ENCODE measurements around the gene DIP2B. TPM values are rescaled to one million over a fixed set of nuclear protein-coding genes. Genes with fewer than 3 reads are reported as not detected.

Gene DIP2B
- total RNA-seq, 2 experiments from 2014 or later: 17.0 to 24.1 TPM

GRCh38 chr12:50763639-50764285 is 259.0 kb downstream of the DIP2B start, which contains the start of gene ATF1:
TSS of gene ATF1 (plus strand) at chr12:50764101. CDS start at chr12:50780146, 16,045 bp downstream.
- Histone ChIP-seq H2AFZ (ENCODE audit: low read length) (peak within 1 kb of the TSS; percentile 58; the same call in 1 of the 2 replicates), H3K4me1 (ENCODE audit: insufficient read depth, low read length, poor library complexity, severe bottlenecking) (peaks cover 32% of the 10 kb centered on the region), H3K36me3 (ENCODE audit: insufficient read depth, low read length) (peaks cover 21% of the 10 kb centered on the region), H3K4me2 (ENCODE audit: low read length) (peak within 1 kb of the TSS; percentile 79), H3K27ac (ENCODE audit: low read depth, low read length, poor library complexity, severe bottlenecking) (peak within 1 kb of the TSS; percentile 84), H3K9me3 (ENCODE audit: low read length) (peaks cover 8% of the 10 kb centered on the region; the same call in 1 of the 2 replicates), H3K9me2 (ENCODE audit: insufficient read depth, low read length) (no peaks in the 10 kb centered on the region), H3K79me2 (ENCODE audit: insufficient read depth, low read depth, low read length) (peaks cover 57% of the 10 kb centered on the region), H4K20me1 (ENCODE audit: insufficient read depth, low read length) (no peaks in the 10 kb centered on the region), H3K4me3 (ENCODE audit: low read depth, low read length, poor library complexity, severe bottlenecking) (peak within 1 kb of the TSS; percentile 82)
- CTCF ChIA-PET (ENCODE audit: unreplicated experiment): interaction anchor here (0.5 kb wide), 1 partner anchor 1360 kb away, joined by 3 read pairs; no protein-coding TSS in a partner anchor
- TF ChIP-seq CTCF (conservative IDR thresholded peaks at IDR 0.05; ENCODE audit: low read length) (no peak), EZH2phosphoT487 (IDR thresholded peaks at IDR 0.05; ENCODE audit: borderline replicate concordance, low read depth, low read length) (no peak)
- POLR2A ChIA-PET: interaction anchor here (0.6 to 1.7 kb wide), 9 partner anchors 9 to 679 kb away, joined by 3 to 6 read pairs (median 3); partner anchors contain the start of gene SMARCD1
- peak; percentile 94 for DNase-seq (ENCODE audit: low spot score)
- intact Hi-C loops (cut with micrococcal nuclease; ENCODE audit: unreplicated experiment): loop anchor here (2.0 to 10.0 kb wide), 5 partner anchors 161 to 581 kb away; partner anchors contain the start of genes CELA1, DAZAP2 and SLC11A2
- no TSS peak for BruUV-seq (replicated peaks)

- TF ChIP-seq EZH2phosphoT487 (IDR thresholded peaks at IDR 0.05; ENCODE audit: borderline replicate concordance, low read depth, low read length) (no peak), CTCF (conservative IDR thresholded peaks at IDR 0.05; ENCODE audit: low read length) (no peak)
- Histone ChIP-seq H3K79me2 (ENCODE audit: insufficient read depth, low read depth, low read length) (peaks cover 64% of the 10 kb centered on the region), H4K20me1 (ENCODE audit: insufficient read depth, low read length) (no peaks in the 10 kb centered on the region), H2AFZ (ENCODE audit: low read length) (peak overlapping the region; percentile 58; the same call in 1 of the 2 replicates), H3K36me3 (ENCODE audit: insufficient read depth, low read length) (peaks cover 27% of the 10 kb centered on the region), H3K9me2 (ENCODE audit: insufficient read depth, low read length) (no peaks in the 10 kb centered on the region), H3K27ac (ENCODE audit: low read depth, low read length, poor library complexity, severe bottlenecking) (peak overlapping the region; percentile 84), H3K4me3 (ENCODE audit: low read depth, low read length, poor library complexity, severe bottlenecking) (peak overlapping the region; percentile 82), H3K4me1 (ENCODE audit: insufficient read depth, low read length, poor library complexity, severe bottlenecking) (peaks cover 32% of the 10 kb centered on the region), H3K4me2 (ENCODE audit: low read length) (peak overlapping the region; percentile 77), H3K9me3 (ENCODE audit: low read length) (peaks cover 14% of the 10 kb centered on the region; the same call in 1 of the 2 replicates)
- DNase-seq (ENCODE audit: low spot score): peak; percentile 75
- intact Hi-C loops (cut with micrococcal nuclease; ENCODE audit: unreplicated experiment): loop anchor here (2.0 to 10.0 kb wide), 6 partner anchors 43 to 580 kb away; partner anchors contain the start of genes CELA1, DAZAP2 and SLC11A2
- BruUV-seq (replicated peaks): no TSS peak
- CTCF ChIA-PET (ENCODE audit: unreplicated experiment): interaction anchor here (0.5 to 1.4 kb wide), 6 partner anchors 221 to 1360 kb away, joined by 3 to 5 read pairs (median 4); no protein-coding TSS in a partner anchor
- POLR2A ChIA-PET: interaction anchor here (0.6 to 1.7 kb wide), 8 partner anchors 10 to 680 kb away, joined by 3 to 6 read pairs (median 4); partner anchors contain the start of gene SMARCD1
These were observed 259.7 kb downstream of the DIP2B start for GRCh38 chr12:50764286-50765094.
